Parathyroid adenoma (tissue), 2 donors: Measurements from ENCODE around the gene TTBK1.
A peak's percentile ranks its signal among the peaks of the same experiment; 100 is the strongest.

Experiments used
- H2AFZ ChIP-seq: fragments of 300-600 bp; sonication (generic); one replicate; pipeline ENCODE4 v1.7.0; 2017; ENCODE audit warnings: antibody characterized with exemption, mild to moderate bottlenecking
- H3K27ac ChIP-seq: fragments of 300-600 bp; sonication (generic); one replicate; pipeline ENCODE4 v1.7.0; 2017
- H3K27me3 ChIP-seq: fragments of 300-600 bp; sonication (generic); one replicate; pipeline ENCODE4 v1.7.0; 2017; ENCODE audit warnings: low read length; ENCODE audit not compliant: control insufficient read depth, insufficient read depth
- H3K36me3 ChIP-seq: fragments of 300-600 bp; sonication (generic); one replicate; pipeline ENCODE4 v1.7.0; 2017; ENCODE audit warnings: low read length; ENCODE audit not compliant: control insufficient read depth, insufficient read depth
- H3K4me1 ChIP-seq: fragments of 300-600 bp; sonication (generic); one replicate; pipeline ENCODE4 v1.7.0; 2017; ENCODE audit warnings: control low read depth
- H3K4me2 ChIP-seq: fragments of 300-600 bp; sonication (generic); one replicate; pipeline ENCODE4 v1.7.0; 2017; ENCODE audit warnings: low read length
- H3K4me3 ChIP-seq: fragments of 300-600 bp; sonication (generic); one replicate; pipeline ENCODE4 v1.7.0; 2017; ENCODE audit warnings: low read depth, low read length
- H3K79me2 ChIP-seq: fragments of 300-600 bp; sonication (generic); one replicate; pipeline ENCODE4 v1.7.0; 2017; ENCODE audit warnings: control low read depth
- H3K9ac ChIP-seq: fragments of 300-600 bp; sonication (generic); one replicate; pipeline ENCODE4 v1.7.0; 2017; ENCODE audit warnings: mild to moderate bottlenecking
- H3K9me3 ChIP-seq: fragments of 300-600 bp; sonication (generic); one replicate; pipeline ENCODE4 v1.7.0; 2017; ENCODE audit warnings: low read length; ENCODE audit not compliant: control insufficient read depth
- TF ChIP-seq, protein P1 (sequence below): fragments of 300-600 bp; sonication (generic); IDR thresholded peaks from one replicate; pipeline ENCODE4 v1.7.0; 2017; ENCODE audit warnings: antibody characterized with exemption, mild to moderate bottlenecking
- donor health status: primary hyperparathyroidism.

The TTBK1 gene

DNA sequence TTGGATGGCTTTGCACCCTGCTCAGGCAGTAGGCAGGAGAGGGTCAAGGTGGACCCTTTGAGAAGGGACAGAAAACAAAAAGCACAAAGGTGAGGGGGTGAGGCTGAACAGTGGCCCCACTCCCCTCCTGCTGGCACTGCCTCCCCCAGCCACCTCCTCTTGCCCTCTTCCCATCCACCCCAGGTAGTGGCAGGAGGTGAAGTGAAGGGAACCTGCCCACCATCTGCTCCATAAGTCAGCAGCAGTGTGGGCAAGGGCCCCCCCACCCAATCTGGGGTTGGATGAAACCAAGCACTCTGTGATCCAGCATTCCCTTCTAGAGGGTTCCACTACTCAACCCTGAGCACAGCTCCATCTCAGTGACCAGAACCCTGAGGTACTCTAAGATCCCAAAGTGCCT is 28.7 kb downstream of the TTBK1 start:
- Histone ChIP-seq H3K4me3 (no peak overlapping the region), H2AFZ (no peak overlapping the region), H3K4me1 (peaks cover 14% of the 10 kb centered on the region), H3K9ac (no peak overlapping the region), H3K27me3 (no peaks in the 10 kb centered on the region), H3K36me3 (no peaks in the 10 kb centered on the region), H3K27ac (no peak overlapping the region), H3K9me3 (no peaks in the 10 kb centered on the region), H3K4me2 (no peak overlapping the region), H3K79me2 (no peaks in the 10 kb centered on the region)
- TF ChIP-seq, protein P1, sequence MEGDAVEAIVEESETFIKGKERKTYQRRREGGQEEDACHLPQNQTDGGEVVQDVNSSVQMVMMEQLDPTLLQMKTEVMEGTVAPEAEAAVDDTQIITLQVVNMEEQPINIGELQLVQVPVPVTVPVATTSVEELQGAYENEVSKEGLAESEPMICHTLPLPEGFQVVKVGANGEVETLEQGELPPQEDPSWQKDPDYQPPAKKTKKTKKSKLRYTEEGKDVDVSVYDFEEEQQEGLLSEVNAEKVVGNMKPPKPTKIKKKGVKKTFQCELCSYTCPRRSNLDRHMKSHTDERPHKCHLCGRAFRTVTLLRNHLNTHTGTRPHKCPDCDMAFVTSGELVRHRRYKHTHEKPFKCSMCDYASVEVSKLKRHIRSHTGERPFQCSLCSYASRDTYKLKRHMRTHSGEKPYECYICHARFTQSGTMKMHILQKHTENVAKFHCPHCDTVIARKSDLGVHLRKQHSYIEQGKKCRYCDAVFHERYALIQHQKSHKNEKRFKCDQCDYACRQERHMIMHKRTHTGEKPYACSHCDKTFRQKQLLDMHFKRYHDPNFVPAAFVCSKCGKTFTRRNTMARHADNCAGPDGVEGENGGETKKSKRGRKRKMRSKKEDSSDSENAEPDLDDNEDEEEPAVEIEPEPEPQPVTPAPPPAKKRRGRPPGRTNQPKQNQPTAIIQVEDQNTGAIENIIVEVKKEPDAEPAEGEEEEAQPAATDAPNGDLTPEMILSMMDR: no peak

DNA sequence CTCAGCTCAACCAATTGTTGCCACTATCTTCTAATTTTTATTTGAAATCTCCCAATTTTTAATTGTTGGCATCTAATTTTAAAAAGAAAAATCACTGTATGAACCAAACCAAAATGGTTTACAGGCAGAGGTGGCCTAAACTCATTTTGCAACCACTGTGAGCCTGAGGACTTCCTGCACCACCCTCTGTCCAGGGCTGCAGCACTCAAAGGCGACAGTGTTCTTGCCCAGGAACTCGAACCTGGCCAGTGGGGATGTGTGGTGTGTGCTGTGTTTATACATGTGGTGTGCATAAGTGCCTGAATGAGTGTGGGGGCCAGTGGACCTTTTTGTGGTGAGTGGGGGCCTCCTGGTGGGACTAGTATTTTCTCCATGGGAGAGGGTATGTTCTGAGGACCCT is 30.4 kb downstream of the TTBK1 start:
- no peaks in the 10 kb centered on the region for H3K9me3 ChIP-seq
- H3K4me2 ChIP-seq: no peak overlapping the region
- H3K27me3 ChIP-seq: no peaks in the 10 kb centered on the region
- no peak overlapping the region for H3K9ac ChIP-seq
- no peak overlapping the region for H3K27ac ChIP-seq
- peaks cover 10% of the 10 kb centered on the region for H3K4me1 ChIP-seq
- H2AFZ ChIP-seq: no peak overlapping the region
- no peaks in the 10 kb centered on the region for H3K79me2 ChIP-seq
- TF ChIP-seq, protein P1: no peak
- no peaks in the 10 kb centered on the region for H3K36me3 ChIP-seq
- H3K4me3 ChIP-seq: no peak overlapping the region

DNA sequence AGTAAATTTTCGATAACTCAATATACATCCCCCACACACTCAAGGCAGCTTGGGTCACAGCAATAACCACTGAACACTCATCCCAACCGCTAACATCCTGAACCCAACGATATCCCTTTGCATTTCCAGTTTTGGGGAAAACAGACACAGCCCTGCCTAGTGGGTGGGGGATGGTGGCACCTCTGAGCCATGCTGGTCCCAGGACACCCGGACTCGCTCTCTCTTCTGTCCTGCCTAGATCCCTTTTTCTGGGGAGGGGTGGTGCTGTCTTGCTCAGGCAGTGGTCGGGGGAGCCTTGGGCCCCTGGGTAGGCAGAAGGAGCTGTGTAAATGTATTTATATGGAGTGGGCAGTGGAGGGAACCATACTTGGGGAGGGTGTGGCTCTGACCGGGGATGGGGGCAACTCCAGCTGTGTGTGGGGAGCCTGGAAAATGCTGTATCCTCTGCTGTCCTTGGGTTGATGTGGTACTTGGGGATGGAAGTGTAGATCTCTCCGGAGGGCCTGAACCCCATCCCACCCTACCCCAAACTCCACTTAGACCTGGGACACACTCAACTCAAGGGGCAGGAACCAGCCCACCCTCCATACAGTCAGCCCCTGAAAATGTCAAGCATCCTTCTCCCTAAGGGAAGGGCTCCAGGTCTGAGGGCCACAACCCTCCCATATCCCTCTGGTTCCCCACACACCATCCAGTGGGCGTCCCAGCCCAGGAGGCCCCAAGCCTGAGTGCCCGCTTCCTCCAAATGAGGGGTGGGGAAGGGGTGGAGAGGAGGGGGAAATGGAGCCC is 31.0 kb downstream of the TTBK1 start:
- Histone ChIP-seq H3K79me2 (no peaks in the 10 kb centered on the region), H3K9ac (no peak overlapping the region), H3K27me3 (no peaks in the 10 kb centered on the region), H3K36me3 (no peaks in the 10 kb centered on the region), H2AFZ (no peak overlapping the region), H3K9me3 (no peaks in the 10 kb centered on the region), H3K4me1 (peaks cover 7% of the 10 kb centered on the region), H3K4me3 (no peak overlapping the region), H3K27ac (no peak overlapping the region), H3K4me2 (no peak overlapping the region)
- TF ChIP-seq, protein P1: no peak

DNA sequence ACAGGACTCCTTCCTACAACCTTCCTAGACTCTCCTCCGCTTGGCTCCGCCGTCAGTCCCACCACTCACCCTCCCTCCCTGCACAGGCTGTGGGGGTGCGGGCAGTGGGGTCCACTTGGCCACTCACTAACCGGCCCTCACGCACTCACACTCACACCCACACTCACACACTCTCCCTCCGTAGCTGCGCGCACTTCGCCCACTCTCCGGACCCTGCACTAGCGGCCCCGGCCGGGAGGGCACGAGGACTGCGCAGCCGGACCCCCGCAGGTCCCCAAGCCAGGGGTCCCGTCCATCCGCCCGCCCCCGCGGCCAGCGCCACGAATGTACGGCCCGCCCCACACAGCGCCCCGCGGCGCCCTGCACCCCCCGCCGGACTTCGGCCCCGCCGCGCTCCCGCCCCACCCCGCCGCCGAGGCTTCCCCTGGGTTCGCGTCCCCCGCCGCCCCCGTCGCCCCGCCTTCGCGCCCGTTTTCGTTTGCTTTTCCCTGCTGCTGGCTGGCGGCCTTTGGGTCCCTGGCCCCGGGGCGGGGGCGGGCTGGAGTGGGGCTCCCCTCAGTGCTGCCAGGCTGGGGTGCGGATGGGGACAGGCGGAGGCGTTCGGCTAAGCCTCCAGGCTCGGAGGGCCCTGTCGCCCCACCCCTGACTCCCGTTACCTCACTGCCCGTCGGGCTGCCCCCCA is 31.8 kb downstream of the TTBK1 start:
- H3K27me3 ChIP-seq: no peaks in the 10 kb centered on the region
- H3K4me1 ChIP-seq: peaks cover 3% of the 10 kb centered on the region
- H3K4me2 ChIP-seq: peak overlapping the region; percentile 54
- H3K79me2 ChIP-seq: no peaks in the 10 kb centered on the region
- no peak overlapping the region for H3K9ac ChIP-seq
- no peaks in the 10 kb centered on the region for H3K36me3 ChIP-seq
- TF ChIP-seq, protein P1: no peak
- H2AFZ ChIP-seq: peak overlapping the region; percentile 54
- no peak overlapping the region for H3K27ac ChIP-seq
- H3K9me3 ChIP-seq: no peaks in the 10 kb centered on the region
- H3K4me3 ChIP-seq: no peak overlapping the region
